Liver (tissue), 9 donors: ENCODE results near the gene CREB5. TPM values are rescaled to one million over a fixed set of nuclear protein-coding genes. Genes with fewer than 3 reads are reported as not detected.

Experiments
- DNase-seq: peaks from one replicate; pipeline ENCODE4 v3.0.0-alpha.2; 2017; ENCODE audit warnings: low spot score
- H3K27ac ChIP-seq, 2 donors: one replicate each; pipeline ENCODE4 v1.7.0; 2013; ENCODE audit warnings: inconsistent platforms in 2 of 2, low read length in 2 of 2, control low read depth in 1 of 2, low read depth in 1 of 2, mild to moderate bottlenecking in 1 of 2
- H3K27me3 ChIP-seq, 4 donors: one replicate each; pipeline versions ENCODE4 v1.6.1 to v1.7.0; 2013; ENCODE audit warnings: low read length in 3 of 4, inconsistent platforms in 1 of 4, mild to moderate bottlenecking in 1 of 4, moderate library complexity in 1 of 4; ENCODE audit not compliant: control insufficient read depth in 4 of 4, insufficient read depth in 4 of 4
- H3K36me3 ChIP-seq, 4 donors: one replicate each; pipeline versions ENCODE4 v1.6.1 to v1.7.0; 2013; ENCODE audit warnings: low read length in 3 of 4, mild to moderate bottlenecking in 3 of 4, low read depth in 1 of 4, moderate library complexity in 1 of 4; ENCODE audit not compliant: control insufficient read depth in 4 of 4, insufficient read depth in 3 of 4
- H3K4me1 ChIP-seq, 4 donors: one replicate each; pipeline versions ENCODE4 v1.6.1 to v1.7.0; 2013; ENCODE audit warnings: low read length in 3 of 4, mild to moderate bottlenecking in 3 of 4, moderate library complexity in 1 of 4; ENCODE audit not compliant: control insufficient read depth in 4 of 4, insufficient read depth in 4 of 4
- H3K4me3 ChIP-seq, 3 donors: one replicate each; pipeline versions ENCODE4 v1.6.1 to v1.7.0; 2013; ENCODE audit warnings: low read length in 3 of 3, control low read depth in 1 of 3, low read depth in 1 of 3, mild to moderate bottlenecking in 1 of 3
- H3K9ac ChIP-seq, 2 donors: one replicate each; pipeline ENCODE4 v1.7.0; 2013; ENCODE audit warnings: low read length in 2 of 2, mild to moderate bottlenecking in 2 of 2, moderate library complexity in 2 of 2, control low read depth in 1 of 2, low read depth in 1 of 2
- H3K9me3 ChIP-seq, 4 donors: one replicate each; pipeline versions ENCODE4 v1.6.1 to v1.7.0; 2013; ENCODE audit warnings: low read length in 3 of 4; ENCODE audit not compliant: control insufficient read depth in 4 of 4
- ATF3 ChIP-seq: IDR thresholded peaks from 2 replicates; pipeline ENCODE4 v1.6.1; 2016; ENCODE audit warnings: antibody characterized with exemption
- EGR1 ChIP-seq, 2 donors: IDR thresholded peaks; 2 replicates each; pipeline ENCODE4 v1.6.1; 2016 to 2018; ENCODE audit warnings: antibody characterized with exemption in 2 of 2, low read depth in 2 of 2
- FOXA1 ChIP-seq: IDR thresholded peaks from 2 replicates; pipeline ENCODE4 v1.6.1; 2016; ENCODE audit warnings: antibody characterized with exemption
- FOXA2 ChIP-seq: IDR thresholded peaks from 2 replicates; pipeline ENCODE4 v1.6.1; 2016; ENCODE audit warnings: antibody characterized with exemption
- GABPA ChIP-seq, 2 donors: IDR thresholded peaks in 1 of 2; conservative IDR thresholded peaks in 1 of 2; 2 replicates each; pipeline ENCODE4 v1.6.1; 2016; ENCODE audit warnings: antibody characterized with exemption in 2 of 2, mild to moderate bottlenecking in 1 of 2, moderate library complexity in 1 of 2
- HNF4A ChIP-seq, 2 donors: conservative IDR thresholded peaks; 2 replicates each; pipeline ENCODE4 v1.6.1; 2016; ENCODE audit warnings: antibody characterized with exemption in 2 of 2, mild to moderate bottlenecking in 2 of 2
- HNF4G ChIP-seq: IDR thresholded peaks from 2 replicates; pipeline ENCODE4 v1.6.1; 2016; ENCODE audit warnings: antibody characterized with exemption
- JUND ChIP-seq, 2 donors: IDR thresholded peaks; 2 replicates each; pipeline ENCODE4 v1.6.1; 2016; ENCODE audit warnings: antibody characterized with exemption in 2 of 2
- NR2F2 ChIP-seq: IDR thresholded peaks from 2 replicates; pipeline ENCODE4 v1.6.1; 2016; ENCODE audit warnings: antibody characterized with exemption
- RAD21 ChIP-seq, 2 donors: IDR thresholded peaks; 2 replicates each; pipeline ENCODE4 v1.6.1; 2016; ENCODE audit warnings: antibody characterized with exemption in 2 of 2, mild to moderate bottlenecking in 2 of 2
- REST ChIP-seq: IDR thresholded peaks from 2 replicates; pipeline ENCODE4 v1.6.1; 2016; ENCODE audit warnings: antibody characterized with exemption, mild to moderate bottlenecking
- RXRA ChIP-seq, 2 donors: IDR thresholded peaks; 2 replicates each; pipeline ENCODE4 v1.6.1; 2017 to 2018; ENCODE audit warnings: antibody characterized with exemption in 2 of 2, mild to moderate bottlenecking in 1 of 2
- SP1 ChIP-seq: IDR thresholded peaks from 2 replicates; pipeline ENCODE4 v1.6.1; 2018; ENCODE audit warnings: antibody characterized with exemption, mild to moderate bottlenecking
- TAF1 ChIP-seq: conservative IDR thresholded peaks from 2 replicates; pipeline ENCODE4 v1.6.1; 2016; ENCODE audit warnings: antibody characterized with exemption, mild to moderate bottlenecking
- YY1 ChIP-seq: IDR thresholded peaks from 2 replicates; pipeline ENCODE4 v1.6.1; 2016; ENCODE audit warnings: antibody characterized with exemption, mild to moderate bottlenecking
- WGBS: extraction: QIAGEN DNeasy Blood & Tissue Kit; methylation state at CpG from one replicate; pipeline ENCODE4 v1.1.7; 2013; 5-methylcytosine and 5-hydroxymethylcytosine counted together
- polyA plus RNA-seq, 2 donors: library from polyadenylated mRNA; stranded (reverse) in 1 of 2; unstranded in 1 of 2; fragments of 200-250 nt in 1 of 2; fragments of >200 nt in 1 of 2; fragmentation: Nextera tagmentation in 1 of 2; extraction: Ambion mirVana in 1 of 2; gene quantifications; one replicate each; pipeline versions ENCODE4 v1.2.1 to v1.2.3, GENCODE V29; 2013 to 2015
- total RNA-seq, 2 donors: library from RNA; depleted of rRNA; stranded (reverse); fragments of >200 nt; gene quantifications; one replicate each; pipeline ENCODE4 v1.2.3, GENCODE V29; 2014
- TF ChIP-seq, protein P1 (sequence below): IDR thresholded peaks from 2 replicates; pipeline ENCODE4 v1.6.1; 2016; ENCODE audit warnings: antibody characterized with exemption
- TF ChIP-seq, protein P2 (sequence below): IDR thresholded peaks from 2 replicates; pipeline ENCODE4 v1.6.1; 2016; ENCODE audit warnings: antibody characterized with exemption
- TF ChIP-seq, protein P3 (sequence below): fragments of 150-350 bp; IDR thresholded peaks from 2 replicates; pipeline ENCODE4 v1.5.1; 2017; ENCODE audit warnings: improper control_type of control experiment, low read depth, low read length; ENCODE audit not compliant: missing input control
- donor health status: healthy.
- donor health status: healthy.
- donor health status: healthy.
- donor health status: healthy.
- donor health status: healthy.

CREB5 gene
- total and polyA plus RNA-seq, 4 donors: 0.25 to 0.92 (median 0.67) TPM

DNA sequence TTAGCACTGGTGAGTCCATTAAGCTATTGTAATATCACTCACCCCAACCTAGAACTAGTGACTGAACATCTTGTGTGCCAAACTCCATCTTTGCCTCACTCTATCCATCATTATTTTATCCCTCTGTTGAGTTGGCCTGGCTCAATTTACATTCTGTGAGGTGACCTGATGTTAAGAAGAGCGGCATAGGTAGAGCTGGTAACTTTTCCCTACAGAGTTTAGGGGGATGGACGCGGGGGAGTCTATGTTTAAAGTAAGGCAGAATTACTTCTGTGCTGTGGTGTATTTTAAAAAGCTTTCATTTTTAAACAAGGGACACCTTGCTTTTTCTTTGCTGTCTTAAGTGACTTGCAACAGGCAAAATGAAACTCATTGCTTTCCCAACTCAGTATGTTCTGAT, 186.3 kb downstream of the CREB5 start:
- DNase-seq: no peak
- Histone ChIP-seq H3K36me3 (no peaks in the 10 kb centered on the region), H3K27ac (no peak overlapping the region), H3K4me1 (no peaks in the 10 kb centered on the region), H3K4me3 (no peak overlapping the region), H3K9me3 (no peaks in the 10 kb centered on the region), H3K9ac (no peak overlapping the region), H3K27me3 (peaks cover 0 to 13% (median 0%) of the 10 kb centered on the region in 4 donors)
- WGBS: 94% methylated on average over 3 of the region's 3 CpGs
- TF ChIP-seq FOXA2 (no peak), HNF4G (no peak), GABPA (IDR thresholded peaks at IDR 0.05 in 1 of 2, conservative IDR thresholded peaks at IDR 0.05 in 1 of 2) (no peak), RXRA (IDR thresholded peaks at IDR 0.05) (no peak), SP1 (no peak), FOXA1 (no peak), EGR1 (IDR thresholded peaks at IDR 0.05; ENCODE audit: low read depth in 2 of 2) (no peak), RAD21 (IDR thresholded peaks at IDR 0.05) (no peak), JUND (IDR thresholded peaks at IDR 0.05) (no peak), HNF4A (conservative IDR thresholded peaks at IDR 0.05) (no peak), ATF3 (no peak), TAF1 (no peak), REST (no peak), YY1 (no peak), NR2F2 (no peak)
- TF ChIP-seq, protein P1, sequence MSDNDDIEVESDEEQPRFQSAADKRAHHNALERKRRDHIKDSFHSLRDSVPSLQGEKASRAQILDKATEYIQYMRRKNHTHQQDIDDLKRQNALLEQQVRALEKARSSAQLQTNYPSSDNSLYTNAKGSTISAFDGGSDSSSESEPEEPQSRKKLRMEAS: no peak
- TF ChIP-seq, protein P2, sequence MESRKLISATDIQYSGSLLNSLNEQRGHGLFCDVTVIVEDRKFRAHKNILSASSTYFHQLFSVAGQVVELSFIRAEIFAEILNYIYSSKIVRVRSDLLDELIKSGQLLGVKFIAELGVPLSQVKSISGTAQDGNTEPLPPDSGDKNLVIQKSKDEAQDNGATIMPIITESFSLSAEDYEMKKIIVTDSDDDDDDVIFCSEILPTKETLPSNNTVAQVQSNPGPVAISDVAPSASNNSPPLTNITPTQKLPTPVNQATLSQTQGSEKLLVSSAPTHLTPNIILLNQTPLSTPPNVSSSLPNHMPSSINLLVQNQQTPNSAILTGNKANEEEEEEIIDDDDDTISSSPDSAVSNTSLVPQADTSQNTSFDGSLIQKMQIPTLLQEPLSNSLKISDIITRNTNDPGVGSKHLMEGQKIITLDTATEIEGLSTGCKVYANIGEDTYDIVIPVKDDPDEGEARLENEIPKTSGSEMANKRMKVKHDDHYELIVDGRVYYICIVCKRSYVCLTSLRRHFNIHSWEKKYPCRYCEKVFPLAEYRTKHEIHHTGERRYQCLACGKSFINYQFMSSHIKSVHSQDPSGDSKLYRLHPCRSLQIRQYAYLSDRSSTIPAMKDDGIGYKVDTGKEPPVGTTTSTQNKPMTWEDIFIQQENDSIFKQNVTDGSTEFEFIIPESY: no peak
- TF ChIP-seq, protein P3, sequence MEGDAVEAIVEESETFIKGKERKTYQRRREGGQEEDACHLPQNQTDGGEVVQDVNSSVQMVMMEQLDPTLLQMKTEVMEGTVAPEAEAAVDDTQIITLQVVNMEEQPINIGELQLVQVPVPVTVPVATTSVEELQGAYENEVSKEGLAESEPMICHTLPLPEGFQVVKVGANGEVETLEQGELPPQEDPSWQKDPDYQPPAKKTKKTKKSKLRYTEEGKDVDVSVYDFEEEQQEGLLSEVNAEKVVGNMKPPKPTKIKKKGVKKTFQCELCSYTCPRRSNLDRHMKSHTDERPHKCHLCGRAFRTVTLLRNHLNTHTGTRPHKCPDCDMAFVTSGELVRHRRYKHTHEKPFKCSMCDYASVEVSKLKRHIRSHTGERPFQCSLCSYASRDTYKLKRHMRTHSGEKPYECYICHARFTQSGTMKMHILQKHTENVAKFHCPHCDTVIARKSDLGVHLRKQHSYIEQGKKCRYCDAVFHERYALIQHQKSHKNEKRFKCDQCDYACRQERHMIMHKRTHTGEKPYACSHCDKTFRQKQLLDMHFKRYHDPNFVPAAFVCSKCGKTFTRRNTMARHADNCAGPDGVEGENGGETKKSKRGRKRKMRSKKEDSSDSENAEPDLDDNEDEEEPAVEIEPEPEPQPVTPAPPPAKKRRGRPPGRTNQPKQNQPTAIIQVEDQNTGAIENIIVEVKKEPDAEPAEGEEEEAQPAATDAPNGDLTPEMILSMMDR: no peak
